Suprapubic skin (tissue), 4 donors: ENCODE results near the gene CDC37L1. TPM values are rescaled to one million over a fixed set of nuclear protein-coding genes. Genes with fewer than 3 reads are reported as not detected.

ENCODE experiments used
- DNase-seq, 2 donors: peaks; one replicate each; pipeline ENCODE4 v3.0.0-alpha.2; 2019; ENCODE audit warnings: low spot score in 2 of 2
- H3K27ac ChIP-seq: fragments of 200-600 bp; sonication (generic); one replicate; pipeline ENCODE4 v1.5.1; 2019
- H3K27me3 ChIP-seq: fragments of 200-600 bp; sonication (generic); one replicate; pipeline ENCODE4 v1.5.1; 2019
- H3K36me3 ChIP-seq: fragments of 200-600 bp; sonication (generic); one replicate; pipeline ENCODE4 v1.5.1; 2019
- H3K4me1 ChIP-seq: fragments of 200-600 bp; sonication (generic); one replicate; pipeline ENCODE4 v1.5.1; 2019
- H3K4me3 ChIP-seq: fragments of 200-600 bp; sonication (generic); one replicate; pipeline ENCODE4 v1.5.1; 2019; ENCODE audit warnings: mild to moderate bottlenecking
- H3K9me3 ChIP-seq: fragments of 200-600 bp; sonication (generic); one replicate; pipeline ENCODE4 v1.5.1; 2019
- CTCF ChIP-seq, 2 donors: fragments of 200-600 bp in 1 of 2; fragments of 450-650 bp in 1 of 2; sonication (generic) in 1 of 2; IDR thresholded peaks; one replicate each; pipeline ENCODE4 v1.5.1; 2016 to 2019; ENCODE audit warnings: antibody characterized with exemption in 2 of 2, mild to moderate bottlenecking in 1 of 2, moderate library complexity in 1 of 2
- EP300 ChIP-seq: sonication (generic); formaldehyde crosslinking; IDR thresholded peaks from one replicate; pipeline ENCODE4 v1.6.1; 2017; ENCODE audit warnings: antibody characterized with exemption
- POLR2A ChIP-seq, 2 donors: fragments of 450-650 bp; IDR thresholded peaks; one replicate each; pipeline ENCODE4 v1.6.1; 2017; ENCODE audit warnings: antibody characterized with exemption in 2 of 2, mild to moderate bottlenecking in 2 of 2, moderate library complexity in 2 of 2
- POLR2AphosphoS5 ChIP-seq, 3 donors: sonication (generic); formaldehyde crosslinking; IDR thresholded peaks; one replicate each; pipeline ENCODE4 v1.6.1; 2017; ENCODE audit warnings: antibody characterized with exemption in 3 of 3
- WGBS: methylation state at CpG from one replicate; pipeline ENCODE4 v1.1.5; 2018; 5-methylcytosine and 5-hydroxymethylcytosine counted together
- total RNA-seq, 4 donors: library from RNA; depleted of rRNA; stranded (reverse); fragments of >200 nt; gene quantifications; one replicate each; pipeline ENCODE4 v1.1.0, GENCODE V29; 2016

The CDC37L1 gene
- total RNA-seq, 4 donors from 2014 or later, result 17.3 to 26.1 (median 23.5) TPM

- Histone ChIP-seq H3K36me3 (no peaks in the 10 kb centered on the region), H3K27ac (no peak overlapping the region), H3K27me3 (no peaks in the 10 kb centered on the region), H3K9me3 (no peaks in the 10 kb centered on the region), H3K4me1 (peaks cover 18% of the 10 kb centered on the region), H3K4me3 (no peak overlapping the region)
- no peak for DNase-seq
- TF ChIP-seq POLR2AphosphoS5 (IDR thresholded peaks at IDR 0.05), result no peak
- TF ChIP-seq EP300, result no peak
- no peak for TF ChIP-seq CTCF (IDR thresholded peaks at IDR 0.05)
- TF ChIP-seq POLR2A (IDR thresholded peaks at IDR 0.05), result no peak
- WGBS, result 79% methylated on average over 3 of the region's 3 CpGs
Observed at GRCh38 chr9:4670591-4670990, 8.8 kb upstream of the CDC37L1 start.

GRCh38 chr9:4671737-4672136 lies 7.6 kb upstream of the CDC37L1 start:
- H3K9me3 ChIP-seq, result no peaks in the 10 kb centered on the region
- TF ChIP-seq POLR2AphosphoS5 (IDR thresholded peaks at IDR 0.05), result no peak
- WGBS, result 100% methylated on average over 1 of the region's 1 CpG

GRCh38 chr9:4674783-4675182 lies 4.6 kb upstream of the CDC37L1 start:
- no peak overlapping the region for H3K27ac ChIP-seq

More at GRCh38 chr9:4671737-4672136, 7.6 kb upstream of the CDC37L1 start:
- no peak overlapping the region for H3K27ac ChIP-seq
- H3K27me3 ChIP-seq, result no peaks in the 10 kb centered on the region
- no peak overlapping the region for H3K4me3 ChIP-seq
- H3K36me3 ChIP-seq, result no peaks in the 10 kb centered on the region
- peaks cover 8% of the 10 kb centered on the region for H3K4me1 ChIP-seq
- no peak for DNase-seq

GRCh38 chr9:4677392-4677791 lies 2.0 kb upstream of the CDC37L1 start:
- H3K36me3 ChIP-seq, result no peaks in the 10 kb centered on the region
- TF ChIP-seq POLR2AphosphoS5 (IDR thresholded peaks at IDR 0.05) (no peak), EP300 (no peak), CTCF (IDR thresholded peaks at IDR 0.05) (no peak), POLR2A (IDR thresholded peaks at IDR 0.05) (no peak)
- peaks cover 29% of the 10 kb centered on the region for H3K4me1 ChIP-seq
- H3K27ac ChIP-seq, result no peak overlapping the region
- no peaks in the 10 kb centered on the region for H3K9me3 ChIP-seq
- H3K4me3 ChIP-seq, result no peak overlapping the region
- no peak for DNase-seq
- H3K27me3 ChIP-seq, result no peaks in the 10 kb centered on the region
- WGBS, result 93% methylated on average over 3 of the region's 3 CpGs

More at GRCh38 chr9:4674783-4675182, 4.6 kb upstream of the CDC37L1 start:
- no peak for DNase-seq
- Histone ChIP-seq H3K27me3 (no peaks in the 10 kb centered on the region), H3K36me3 (no peaks in the 10 kb centered on the region), H3K4me3 (no peak overlapping the region), H3K9me3 (no peaks in the 10 kb centered on the region), H3K4me1 (peaks cover 12% of the 10 kb centered on the region)
- TF ChIP-seq POLR2AphosphoS5 (IDR thresholded peaks at IDR 0.05) (no peak), POLR2A (IDR thresholded peaks at IDR 0.05) (no peak), EP300 (no peak), CTCF (IDR thresholded peaks at IDR 0.05) (no peak)

GRCh38 chr9:4678679-4679267 lies 596 bp upstream of the CDC37L1 start:
- peaks cover 32% of the 10 kb centered on the region for H3K4me1 ChIP-seq
- no peak for TF ChIP-seq POLR2AphosphoS5 (IDR thresholded peaks at IDR 0.05)
- TF ChIP-seq CTCF (IDR thresholded peaks at IDR 0.05), result no peak
- no peak for TF ChIP-seq EP300
- no peak for TF ChIP-seq POLR2A (IDR thresholded peaks at IDR 0.05)
- H3K27me3 ChIP-seq, result no peaks in the 10 kb centered on the region
- under 1% methylated on average over 16 of the region's 16 CpGs for WGBS
- H3K4me3 ChIP-seq, result peak overlapping the region; percentile 92
- no peaks in the 10 kb centered on the region for H3K9me3 ChIP-seq
- H3K27ac ChIP-seq, result peak overlapping the region; percentile 97
- no peak for DNase-seq
- no peaks in the 10 kb centered on the region for H3K36me3 ChIP-seq

- Histone ChIP-seq H3K27me3 (no peaks in the 10 kb centered on the region), H3K4me3 (peak overlapping the region; percentile 92), H3K9me3 (no peaks in the 10 kb centered on the region), H3K36me3 (peaks cover 3% of the 10 kb centered on the region), H3K27ac (peak overlapping the region; percentile 97), H3K4me1 (peaks cover 29% of the 10 kb centered on the region)
- WGBS, result 1% methylated on average over 10 of the region's 10 CpGs
- TF ChIP-seq POLR2AphosphoS5 (IDR thresholded peaks at IDR 0.05) (no peak), EP300 (no peak), CTCF (IDR thresholded peaks at IDR 0.05) (no peak), POLR2A (IDR thresholded peaks at IDR 0.05) (no peak)
- no peak for DNase-seq
Observed at GRCh38 chr9:4680173-4680525, 780 bp downstream of the CDC37L1 start.
